Spinal cord (tissue), 10 donors: ENCODE data around the gene CLN6. TPM values are rescaled to one million over a fixed set of nuclear protein-coding genes. Genes with fewer than 3 reads are reported as not detected.
A peak's percentile ranks its signal among the peaks of the same experiment; 100 is the strongest.
"Not testable (repeated sequence)": the region's sequence is repeated elsewhere in the genome, so short reads cannot be mapped to it uniquely, and the experiment has no call there.

Experiments
- DNase-seq, 6 donors: peaks; one replicate each; pipeline versions ENCODE4 v3.0.0 to v3.0.0-alpha.2; 2013 to 2015; ENCODE audit warnings: low spot score in 6 of 6, low read depth in 4 of 6
- H3K27ac ChIP-seq: one replicate; pipeline ENCODE4 v1.5.1; 2013; ENCODE audit warnings: low read depth, low read length, control low read depth
- H3K27me3 ChIP-seq: one replicate; pipeline ENCODE4 v1.6.1; 2013; ENCODE audit warnings: low read length; ENCODE audit not compliant: control insufficient read depth, insufficient read depth
- H3K36me3 ChIP-seq: one replicate; pipeline ENCODE4 v1.6.1; 2013; ENCODE audit warnings: low read length; ENCODE audit not compliant: control insufficient read depth, insufficient read depth
- H3K4me1 ChIP-seq: one replicate; pipeline ENCODE4 v1.6.1; 2013; ENCODE audit warnings: low read length; ENCODE audit not compliant: control insufficient read depth, insufficient read depth
- H3K4me3 ChIP-seq: one replicate; pipeline ENCODE4 v1.5.1; 2013; ENCODE audit warnings: low read depth, low read length, control low read depth
- H3K9me3 ChIP-seq: one replicate; pipeline ENCODE4 v1.6.1; 2013; ENCODE audit warnings: low read length; ENCODE audit not compliant: control insufficient read depth, insufficient read depth
- WGBS: methylation state at CpG from one replicate; pipeline ENCODE4 v1.1.5; 2013; ENCODE audit warnings: missing lambda C conversion rate; ENCODE audit not compliant: insufficient coverage; 5-methylcytosine and 5-hydroxymethylcytosine counted together
- polyA plus RNA-seq, 2 donors: library from polyadenylated mRNA; unstranded; fragments of 120-200 nt; gene quantifications; one replicate each; pipeline ENCODE4 v1.2.1, GENCODE V29; 2013; ENCODE audit not compliant: insufficient read length in 2 of 2
- total RNA-seq, 2 donors: library from RNA; depleted of rRNA in 1 of 2; stranded (reverse); fragments of 120-200 nt in 1 of 2; fragments of >200 nt in 1 of 2; gene quantifications; one replicate each; pipeline versions ENCODE4 v1.2.3 to v1.2.4, GENCODE V29; 2013 to 2014
- donor health status: healthy.

Gene CLN6
- total and polyA plus RNA-seq, 4 donors, result 7.7 to 25.3 (median 13.7) TPM

GRCh38 chr15:68234520-68234919, 5.0 kb upstream of the CLN6 start:
- not testable (repeated sequence) for H3K27me3 ChIP-seq, H3K27ac ChIP-seq, H3K36me3 ChIP-seq, H3K9me3 ChIP-seq, DNase-seq, H3K4me3 ChIP-seq
- H3K4me1 ChIP-seq, result peaks cover 24% of the 10 kb centered on the region
- WGBS, result 81% methylated on average over 6 of the region's 9 CpGs

DNA sequence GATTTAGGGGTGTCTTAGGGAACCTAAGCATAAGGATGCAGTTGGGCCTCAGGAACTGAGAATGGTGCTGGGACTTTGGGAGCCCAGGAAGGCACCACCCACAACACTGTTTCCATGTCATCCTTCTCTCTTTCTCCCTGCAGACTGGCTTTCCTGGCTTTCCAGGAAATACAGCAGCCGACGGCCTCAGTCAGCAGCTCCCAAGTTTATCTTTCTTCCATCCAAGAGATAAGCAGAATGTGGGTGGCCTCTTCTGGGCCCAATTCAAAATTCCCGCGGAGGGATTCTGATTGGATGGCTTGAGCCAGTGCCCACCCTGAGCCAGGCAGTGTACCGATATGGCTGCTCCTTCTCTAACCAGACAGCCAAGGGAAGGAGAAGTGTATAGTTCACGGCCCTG, 4.5 kb upstream of the CLN6 start:
- Histone ChIP-seq H3K27ac (no peak overlapping the region), H3K27me3 (no peaks in the 10 kb centered on the region), H3K36me3 (no peaks in the 10 kb centered on the region), H3K9me3 (no peaks in the 10 kb centered on the region), H3K4me3 (no peak overlapping the region), H3K4me1 (peaks cover 24% of the 10 kb centered on the region)
- peak in 1 of 6 donors; percentile 42 for DNase-seq
- 45% methylated on average over 3 of the region's 6 CpGs for WGBS

GRCh38 chr15:68232937-68233336, 3.4 kb upstream of the CLN6 start:
- 81% methylated on average over 2 of the region's 6 CpGs for WGBS
- Histone ChIP-seq H3K4me3 (no peak overlapping the region), H3K36me3 (no peaks in the 10 kb centered on the region), H3K27ac (no peak overlapping the region), H3K27me3 (no peaks in the 10 kb centered on the region), H3K9me3 (no peaks in the 10 kb centered on the region), H3K4me1 (peaks cover 36% of the 10 kb centered on the region)
- DNase-seq, result no peak

- no peak for DNase-seq
- no peaks in the 10 kb centered on the region for H3K9me3 ChIP-seq
- peaks cover 39% of the 10 kb centered on the region for H3K4me1 ChIP-seq
- H3K27me3 ChIP-seq, result no peaks in the 10 kb centered on the region
- WGBS, result 97% methylated on average over 6 of the region's 6 CpGs
- H3K27ac ChIP-seq, result no peak overlapping the region
- H3K4me3 ChIP-seq, result no peak overlapping the region
- no peaks in the 10 kb centered on the region for H3K36me3 ChIP-seq
Measured at GRCh38 chr15:68232449-68232848, 2.9 kb upstream of the CLN6 start.

DNA sequence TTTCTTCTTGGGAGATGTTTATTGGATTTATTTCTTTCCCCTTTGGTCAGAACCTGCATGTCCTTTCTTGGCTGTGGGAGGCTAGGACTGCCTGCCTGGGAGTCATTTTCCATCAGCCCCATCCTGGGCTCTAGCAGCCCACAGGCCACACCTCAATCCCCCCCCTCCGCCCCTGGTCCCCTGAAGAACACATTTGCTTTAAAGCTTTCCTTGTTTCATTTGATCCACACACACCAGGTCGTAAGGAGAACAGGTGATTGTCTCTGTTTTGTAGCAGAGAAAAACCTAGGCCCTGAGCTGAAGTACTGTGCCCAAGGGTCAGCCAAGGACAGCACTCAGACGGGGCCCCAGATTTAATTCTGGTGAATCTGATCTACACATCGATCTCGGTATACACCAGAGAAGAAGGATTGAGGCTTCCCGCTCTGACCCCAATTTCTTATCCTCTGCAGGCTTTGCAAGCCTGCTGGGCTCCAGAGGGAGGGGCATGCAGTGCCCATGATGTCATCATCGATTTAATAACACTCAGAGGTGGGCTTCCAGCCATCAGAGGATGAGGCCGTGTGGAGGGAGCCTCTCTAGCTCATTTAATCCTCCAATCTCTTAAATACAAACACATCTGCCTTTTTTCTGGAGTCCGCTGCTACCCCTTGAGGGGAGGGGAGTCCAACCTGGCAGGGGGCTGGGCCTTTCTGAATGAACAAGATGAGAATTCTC, 1.7 kb upstream of the CLN6 start:
- Histone ChIP-seq H3K27ac (no peak overlapping the region), H3K4me3 (no peak overlapping the region)
- DNase-seq, result peak in 1 of 6 donors; percentile 49

GRCh38 chr15:68230157-68231100, 901 bp upstream of the CLN6 start:
- 50% methylated on average over 15 of the region's 20 CpGs for WGBS
- DNase-seq, result no peak
- Histone ChIP-seq H3K4me1 (peaks cover 39% of the 10 kb centered on the region), H3K27ac (no peak overlapping the region), H3K9me3 (no peaks in the 10 kb centered on the region), H3K27me3 (no peaks in the 10 kb centered on the region), H3K36me3 (no peaks in the 10 kb centered on the region), H3K4me3 (peak overlapping the region; percentile 72)

More for the DNA sequence above, 1.7 kb upstream of the CLN6 start:
- no peaks in the 10 kb centered on the region for H3K36me3 ChIP-seq
- no peaks in the 10 kb centered on the region for H3K9me3 ChIP-seq
- 66% methylated on average over 5 of the region's 9 CpGs for WGBS
- no peaks in the 10 kb centered on the region for H3K27me3 ChIP-seq
- H3K4me1 ChIP-seq, result peaks cover 39% of the 10 kb centered on the region

- peak overlapping the region; percentile 72 for H3K4me3 ChIP-seq
- H3K27ac ChIP-seq, result no peak overlapping the region
- no peaks in the 10 kb centered on the region for H3K9me3 ChIP-seq
- peak in 1 of 6 donors; percentile 18 for DNase-seq
- 0% methylated on average over 39 of the region's 39 CpGs for WGBS
- H3K4me1 ChIP-seq, result peaks cover 33% of the 10 kb centered on the region
- H3K36me3 ChIP-seq, result no peaks in the 10 kb centered on the region
- no peaks in the 10 kb centered on the region for H3K27me3 ChIP-seq
Measured at GRCh38 chr15:68228971-68229385, 550 bp downstream of the CLN6 start.

DNA sequence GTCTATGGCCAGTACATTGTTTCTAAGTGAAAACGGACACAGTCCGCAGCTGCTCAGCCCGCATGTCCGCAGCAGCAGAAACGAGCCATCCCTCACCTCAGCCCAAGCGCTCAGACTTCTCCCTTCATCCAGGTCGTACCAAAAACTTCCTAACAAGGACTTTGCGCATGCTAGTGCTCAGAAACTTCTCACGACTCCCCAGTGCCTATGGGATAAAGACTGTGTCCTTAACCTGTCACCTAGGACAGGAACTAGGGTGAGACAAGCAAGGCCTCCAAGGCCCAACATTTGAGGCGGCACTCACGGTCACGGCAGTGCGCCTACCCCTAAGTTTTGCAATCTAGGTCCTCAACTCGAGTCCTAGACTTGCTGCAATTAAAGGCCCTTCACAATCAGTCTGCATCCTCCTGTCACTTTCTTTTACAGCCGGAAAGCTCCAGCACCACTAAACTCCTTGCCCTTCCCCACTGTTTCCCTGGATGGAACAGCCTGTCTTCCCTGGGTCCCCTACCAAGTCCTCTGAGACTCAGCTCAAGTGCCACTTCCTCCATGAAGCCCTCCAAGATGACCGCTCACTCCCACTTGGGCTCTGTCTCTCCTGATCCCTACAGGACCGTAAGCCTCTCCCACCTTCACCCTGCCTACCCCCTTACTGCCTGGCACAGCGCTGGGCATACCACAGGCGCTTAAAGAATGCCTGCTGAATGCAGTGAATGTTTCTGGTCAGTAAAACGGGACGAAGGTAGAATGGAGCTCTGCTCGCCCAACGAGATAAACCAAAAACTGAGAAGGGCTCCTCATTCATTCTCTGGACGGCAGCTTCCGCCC, 1.2 kb downstream of the CLN6 start:
- peaks cover 32% of the 10 kb centered on the region for H3K4me1 ChIP-seq
- peak overlapping the region; percentile 72 for H3K4me3 ChIP-seq
- WGBS, result 42% methylated on average over 24 of the region's 25 CpGs
- DNase-seq, result no peak
- H3K36me3 ChIP-seq, result no peaks in the 10 kb centered on the region
- no peaks in the 10 kb centered on the region for H3K9me3 ChIP-seq
- H3K27me3 ChIP-seq, result no peaks in the 10 kb centered on the region
- H3K27ac ChIP-seq, result no peak overlapping the region

DNA sequence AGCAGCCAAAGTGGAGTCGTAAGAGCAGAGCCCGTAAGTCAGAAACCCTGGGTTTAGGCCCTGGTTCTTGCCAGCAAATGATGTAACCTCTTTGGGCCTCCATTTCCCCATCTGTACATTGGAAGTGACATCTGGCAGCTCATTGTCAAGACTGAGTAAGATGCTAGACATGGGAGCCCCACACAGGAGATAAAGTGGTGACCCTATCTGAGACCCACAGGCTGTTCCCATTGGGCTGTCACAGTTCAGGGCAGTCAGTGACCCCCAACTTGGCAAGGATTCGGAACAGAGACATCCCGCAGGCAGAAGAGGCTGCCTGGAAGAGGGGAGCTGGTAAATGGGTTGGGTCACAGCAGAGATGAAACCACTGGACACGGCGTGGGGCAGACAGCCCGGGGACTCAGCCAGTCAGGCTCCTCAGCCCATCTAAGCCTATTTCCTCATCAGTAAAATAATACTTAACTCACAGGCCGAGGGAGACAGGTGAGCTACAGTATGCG, 1.8 kb downstream of the CLN6 start:
- no peak overlapping the region for H3K27ac ChIP-seq
- H3K4me3 ChIP-seq, result no peak overlapping the region
- no peak for DNase-seq

More for the DNA sequence above, 1.8 kb downstream of the CLN6 start:
- Histone ChIP-seq H3K4me1 (peaks cover 32% of the 10 kb centered on the region), H3K9me3 (no peaks in the 10 kb centered on the region), H3K27me3 (no peaks in the 10 kb centered on the region), H3K36me3 (no peaks in the 10 kb centered on the region)
- 91% methylated on average over 6 of the region's 9 CpGs for WGBS
